Measurements from ENCODE around the gene APBB2.

Gene APBB2
- total RNA-seq: 0 reads per million in 2 donors

DNA sequence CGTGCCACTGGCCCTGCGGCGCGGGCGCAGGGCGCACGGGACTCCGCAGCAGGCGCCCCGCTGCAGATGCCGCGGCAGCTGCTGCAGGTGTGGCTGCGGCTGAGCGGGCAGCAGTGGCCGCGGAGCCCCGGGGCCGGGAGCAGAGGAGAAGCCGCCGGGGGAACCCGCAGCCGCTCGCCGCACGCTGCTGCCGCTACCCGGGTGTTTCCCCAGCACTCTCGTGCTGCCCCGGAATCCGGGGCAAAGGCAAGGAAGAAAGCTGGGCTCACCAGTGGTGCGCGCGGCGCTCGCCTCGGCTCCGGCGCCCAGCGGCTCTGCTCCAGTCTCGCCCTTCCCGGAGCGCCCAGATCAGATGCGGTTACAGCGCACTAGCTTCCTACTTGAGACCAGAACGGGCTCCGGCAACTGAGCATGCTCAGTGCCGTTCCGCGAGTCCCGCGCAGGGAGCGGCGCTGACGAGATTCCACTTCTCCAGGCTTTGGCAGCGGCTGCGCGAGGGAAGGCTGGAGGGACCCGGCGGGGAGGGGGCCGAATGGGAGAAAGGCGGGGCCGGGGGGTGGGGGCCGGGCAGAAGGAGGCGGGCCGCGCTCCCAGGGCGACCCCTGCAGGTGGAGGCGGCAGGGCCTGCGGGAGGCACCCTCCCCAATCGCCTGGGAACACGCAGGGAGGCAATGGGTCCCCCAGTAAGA is at the start of gene APBB2:
APBB2 (minus strand) TSS at position 407 of the 689 bp plus-strand sequence. CDS start 181,288 bp downstream, outside the sequence.
- DNase-seq: no peak

DNA sequence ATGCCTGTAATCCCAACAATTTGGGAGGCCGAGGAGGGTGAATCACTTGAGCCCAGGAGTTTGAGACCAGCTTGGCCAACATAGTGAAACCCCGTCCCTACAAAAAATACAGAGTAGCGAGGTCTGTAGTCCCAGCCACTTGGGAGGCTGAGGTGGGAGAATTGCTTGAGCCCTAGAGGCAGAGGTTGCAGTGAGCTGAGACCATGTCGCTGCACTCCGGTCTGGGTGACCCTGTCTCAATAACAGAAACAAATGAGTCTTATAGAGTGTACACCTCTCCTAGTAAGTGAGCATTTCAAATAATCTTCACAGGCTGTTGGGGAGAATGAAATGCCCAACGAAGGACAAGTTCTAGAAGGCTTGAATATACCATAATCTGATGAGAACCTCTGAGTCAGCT is 47.9 kb upstream of the APBB2 start:
- no peak for DNase-seq

DNA sequence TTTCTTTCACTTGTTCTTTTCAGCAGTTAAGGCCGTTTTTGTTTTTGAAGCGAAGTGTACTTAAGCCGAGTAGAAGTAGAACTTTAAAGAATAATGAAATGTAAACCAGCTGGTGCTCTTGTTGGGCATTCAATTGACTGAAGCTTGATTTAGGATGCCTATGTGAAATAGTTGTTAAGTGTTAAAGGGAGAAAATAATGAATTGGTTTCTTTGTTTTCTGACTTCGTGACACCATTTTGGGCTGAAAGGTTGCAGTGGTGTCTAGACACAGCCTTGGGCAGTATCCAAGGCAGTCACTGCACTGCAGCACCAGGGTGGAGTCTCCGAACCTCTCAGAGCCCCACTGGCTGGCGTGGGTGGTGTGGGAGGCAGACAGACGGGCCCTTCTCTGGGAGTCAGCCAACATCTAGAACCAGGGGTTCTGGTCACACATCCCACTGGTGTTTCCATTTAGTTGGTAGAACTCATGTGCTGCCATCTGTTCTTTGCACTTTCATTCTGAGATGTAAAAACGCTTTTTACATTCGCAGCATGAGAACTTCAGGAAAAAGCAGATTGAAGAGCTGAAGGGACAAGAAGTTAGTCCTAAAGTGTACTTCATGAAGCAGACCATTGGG is 45.9 kb upstream of the APBB2 start:
- DNase-seq: no peak

DNA sequence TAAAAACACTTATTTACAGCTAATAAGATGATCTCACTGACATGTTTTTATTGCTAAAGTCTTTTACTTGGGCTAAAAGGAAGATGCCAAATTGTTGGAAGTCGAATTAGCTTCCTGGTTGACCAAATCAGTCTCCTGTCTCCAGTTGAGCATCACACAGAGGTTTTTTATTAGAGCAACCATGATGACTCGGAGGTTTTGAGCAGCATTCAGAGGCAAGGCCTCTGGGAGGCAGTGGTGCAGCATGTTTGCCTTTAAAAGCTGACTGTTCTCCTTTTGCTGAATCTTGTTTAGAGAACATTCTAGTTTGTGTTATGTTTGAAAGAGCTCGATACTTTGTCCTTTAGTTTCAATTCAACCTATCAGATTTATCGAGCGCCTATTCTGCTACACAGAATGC is 44.4 kb upstream of the APBB2 start:
- no peak for DNase-seq

DNA sequence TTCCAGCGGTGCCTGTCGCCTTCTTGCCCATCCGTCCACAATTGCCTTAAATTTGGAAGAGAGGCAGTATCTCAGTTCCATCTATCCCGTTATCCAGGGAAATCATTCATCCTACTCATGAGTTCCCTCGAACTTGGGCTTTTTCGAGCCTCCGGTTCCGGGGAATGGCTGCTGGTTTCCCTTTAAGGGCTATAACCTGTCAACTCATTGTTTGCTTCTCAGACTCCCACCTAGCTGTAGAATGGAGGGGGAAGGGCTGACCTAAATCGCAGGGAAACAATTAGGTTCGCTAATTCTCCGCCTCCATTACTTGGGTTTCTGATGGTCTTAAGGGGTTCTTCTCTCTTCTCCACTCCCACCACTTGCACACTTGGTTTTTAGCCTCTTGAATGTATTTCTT is 43.6 kb upstream of the APBB2 start:
- no peak for DNase-seq

DNA sequence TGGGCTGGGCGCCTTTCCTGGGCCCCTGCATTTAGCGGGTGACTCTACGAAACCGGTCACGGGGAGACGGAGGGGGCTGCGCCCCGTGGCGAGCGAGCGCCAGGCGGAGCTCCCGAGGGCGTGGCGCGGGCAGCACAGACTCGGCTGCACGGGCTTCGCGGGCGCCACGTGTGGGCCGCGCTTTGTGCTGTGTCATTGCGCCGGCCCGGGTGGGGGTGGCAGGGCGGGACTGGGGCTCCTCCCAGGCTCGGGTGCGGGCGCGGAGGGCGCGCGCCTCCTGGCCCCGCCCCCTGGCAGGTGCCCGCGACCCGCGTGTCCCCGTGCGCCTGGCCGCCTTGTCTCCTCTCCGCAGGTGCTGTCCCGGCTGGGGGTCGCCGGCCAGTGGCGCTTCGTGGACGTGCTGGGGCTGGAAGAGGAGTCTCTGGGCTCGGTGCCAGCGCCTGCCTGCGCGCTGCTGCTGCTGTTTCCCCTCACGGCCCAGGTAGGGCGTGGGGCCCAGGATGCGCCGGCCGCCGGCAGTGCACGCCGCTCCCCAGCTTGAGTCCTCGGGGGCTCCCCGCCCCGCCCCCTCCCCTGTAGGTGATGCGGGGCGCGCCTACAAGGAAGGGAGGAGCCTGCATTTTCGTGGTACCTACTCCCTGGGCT is 43.0 kb upstream of the APBB2 start:
- DNase-seq: no peak

DNA sequence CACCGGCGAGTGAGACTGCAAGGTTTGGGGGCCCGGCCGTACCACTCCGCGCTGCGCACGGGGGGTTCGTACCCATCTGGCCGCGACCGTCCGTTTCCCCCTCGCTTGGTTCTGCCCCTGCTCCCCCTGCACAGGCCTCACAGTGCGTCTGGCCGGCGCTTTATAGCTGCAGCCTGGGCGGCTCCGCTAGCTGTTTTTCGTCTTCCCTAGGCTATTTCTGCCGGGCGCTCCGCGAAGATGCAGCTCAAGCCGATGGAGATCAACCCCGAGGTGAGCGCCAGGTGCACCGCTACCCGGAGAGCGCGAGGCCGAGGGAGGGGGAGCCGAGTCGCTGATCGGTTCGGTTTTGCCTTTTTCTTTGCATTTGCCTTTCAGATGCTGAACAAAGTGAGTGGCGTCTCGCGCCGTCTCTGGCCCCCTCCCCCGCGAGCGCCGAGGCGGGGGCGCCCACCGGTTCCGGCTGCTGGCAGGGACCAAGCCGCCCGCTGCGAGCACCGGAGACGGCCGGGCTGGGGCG is 42.5 kb upstream of the APBB2 start, which contains the start of gene UCHL1:
UCHL1 (plus strand) TSS at position 189 of the 517 bp plus-strand sequence; CDS start at position 238, 49 bp downstream.
- DNase-seq: no peak

DNA sequence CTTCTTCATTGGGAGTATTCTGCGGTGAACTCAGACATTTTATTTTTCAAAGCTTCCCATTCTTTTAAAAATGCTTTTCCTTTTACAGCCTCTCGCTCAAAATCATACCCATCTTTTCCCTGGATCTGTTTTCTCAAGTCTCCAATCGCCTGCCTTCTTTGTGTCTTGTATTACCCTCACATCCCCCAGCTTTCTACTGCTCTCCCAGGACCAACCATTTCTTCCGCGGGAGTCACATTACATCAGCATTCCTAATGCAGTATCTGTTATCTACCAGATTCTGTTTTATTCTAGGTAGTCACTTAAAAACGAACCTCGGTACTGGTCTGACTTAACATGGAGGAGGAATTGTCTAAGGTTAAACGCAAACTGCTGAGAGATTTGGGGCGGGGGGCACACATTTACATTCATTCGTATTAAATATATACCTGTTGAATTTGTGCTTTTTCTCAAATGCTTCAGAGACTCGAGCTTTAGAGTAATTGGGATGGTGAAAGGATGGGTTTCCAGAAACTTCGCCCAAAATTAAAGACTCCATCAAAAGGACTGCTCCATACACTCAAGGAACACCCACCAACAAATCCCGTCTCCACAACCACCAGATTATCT is 41.9 kb upstream of the APBB2 start:
- DNase-seq: no peak

DNA sequence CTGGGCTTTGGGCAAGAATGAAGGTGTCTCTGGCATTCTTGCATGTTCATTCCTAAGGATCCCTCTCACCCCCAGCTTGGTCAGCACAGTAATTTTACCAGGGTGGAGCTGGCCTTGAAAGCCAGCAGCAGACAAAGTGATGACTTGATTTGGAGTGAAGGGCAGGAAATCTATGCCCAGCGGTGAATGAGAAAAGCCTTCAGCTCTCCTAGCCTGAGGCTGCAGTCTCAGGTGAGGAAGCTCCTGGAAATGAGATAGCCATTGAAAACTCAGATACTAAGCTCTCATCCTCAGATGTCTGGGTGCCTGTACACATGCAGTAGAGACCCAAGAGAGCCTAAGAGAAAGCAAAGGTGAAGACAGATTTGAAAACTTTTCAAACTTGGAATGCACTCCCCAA is 31.6 kb upstream of the APBB2 start:
- no peak for DNase-seq

DNA sequence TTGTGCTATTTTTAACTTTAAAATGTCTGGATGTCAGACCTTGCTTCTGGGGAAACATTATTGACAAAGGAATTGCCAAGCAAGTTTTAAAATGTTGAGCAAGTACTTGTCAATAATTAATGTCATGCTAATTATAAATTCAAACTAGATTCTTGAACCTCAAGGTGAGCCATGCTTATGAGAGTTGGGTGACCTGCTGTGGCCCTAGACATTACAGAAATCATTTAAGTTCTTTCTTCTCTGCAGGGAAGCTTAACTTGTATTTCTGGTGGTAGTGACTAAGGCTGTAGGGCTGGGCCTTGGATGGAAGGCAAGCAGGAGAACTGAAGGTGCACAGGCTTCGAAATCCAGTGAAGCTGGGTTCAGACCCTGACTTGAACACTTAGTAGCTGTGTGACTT is 27.6 kb upstream of the APBB2 start:
- DNase-seq: no peak

DNA sequence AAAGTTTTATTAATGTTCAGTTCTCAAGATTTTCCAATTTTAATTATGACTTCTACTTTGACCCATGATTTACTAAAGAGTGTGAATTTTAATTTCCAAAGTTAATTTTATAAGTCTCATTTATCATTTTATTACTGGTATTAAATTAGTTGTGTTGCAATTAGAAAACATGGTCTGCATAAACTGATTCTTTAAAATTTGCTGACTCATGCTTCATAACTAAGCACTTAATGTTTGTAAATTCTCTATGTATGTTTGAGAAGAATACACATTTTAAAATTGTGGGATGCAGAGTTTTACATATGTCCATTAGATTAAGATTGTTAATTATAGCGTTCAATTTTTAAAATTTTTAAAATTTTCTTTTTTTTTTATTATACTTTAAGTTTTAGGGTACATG is 22.2 kb upstream of the APBB2 start:
- no peak for DNase-seq

DNA sequence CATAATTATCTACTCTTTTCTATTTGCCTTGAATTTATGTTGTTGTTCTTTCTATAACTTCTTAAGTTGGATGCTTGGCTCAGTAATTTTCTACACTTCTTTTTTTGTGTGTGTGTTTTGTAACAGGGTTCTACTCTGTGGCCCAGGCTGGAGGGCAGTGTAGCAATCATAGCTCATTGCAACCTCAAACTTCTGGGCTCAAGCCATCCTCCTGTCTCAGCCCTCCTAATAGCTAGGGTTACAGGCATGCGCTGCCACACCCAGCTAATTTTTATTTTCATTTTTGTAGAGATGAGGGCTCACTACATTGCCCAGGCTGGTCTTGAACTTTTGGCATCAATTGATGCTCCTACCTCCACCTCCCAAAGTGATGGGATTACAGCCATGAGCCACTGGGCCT is 21.7 kb upstream of the APBB2 start:
- no peak for DNase-seq

DNA sequence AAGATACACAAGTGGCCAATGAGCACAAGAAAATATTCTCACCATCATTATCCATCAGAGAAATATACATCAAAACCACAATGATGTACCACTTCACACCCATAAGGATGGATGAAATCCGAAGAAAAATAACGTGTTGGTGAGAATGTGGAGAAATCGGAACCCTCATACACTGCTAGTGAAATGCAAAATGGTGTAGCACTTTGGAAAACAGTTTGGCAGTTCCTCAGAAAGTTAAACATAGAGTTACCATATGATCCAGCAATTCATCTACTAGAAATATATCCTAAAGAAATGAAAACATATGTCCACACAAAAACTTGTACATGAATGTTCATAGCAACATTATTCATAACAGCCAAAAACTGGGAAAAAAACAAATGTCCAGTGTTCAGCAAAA is 18.5 kb upstream of the APBB2 start:
- DNase-seq: no peak

DNA sequence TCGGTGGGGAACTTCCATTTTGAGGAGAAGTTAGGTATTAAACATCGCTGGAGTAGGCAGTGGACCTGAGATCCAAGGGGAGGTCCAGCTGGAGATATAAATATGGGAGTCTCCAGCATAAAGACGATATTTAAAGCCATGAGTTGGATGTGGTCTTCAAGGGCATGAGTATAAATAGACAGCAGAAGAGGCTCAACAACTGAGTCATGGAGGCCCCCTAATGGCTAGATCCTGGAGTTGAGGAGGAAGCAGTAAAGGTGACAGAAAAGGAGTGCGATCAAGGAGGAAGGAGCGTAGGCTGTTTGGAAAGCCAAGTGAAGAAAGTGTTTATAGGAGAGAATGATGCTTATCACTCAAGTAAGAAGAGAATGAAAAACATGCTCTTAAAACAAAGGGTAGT is 18.1 kb upstream of the APBB2 start:
- DNase-seq: no peak

DNA sequence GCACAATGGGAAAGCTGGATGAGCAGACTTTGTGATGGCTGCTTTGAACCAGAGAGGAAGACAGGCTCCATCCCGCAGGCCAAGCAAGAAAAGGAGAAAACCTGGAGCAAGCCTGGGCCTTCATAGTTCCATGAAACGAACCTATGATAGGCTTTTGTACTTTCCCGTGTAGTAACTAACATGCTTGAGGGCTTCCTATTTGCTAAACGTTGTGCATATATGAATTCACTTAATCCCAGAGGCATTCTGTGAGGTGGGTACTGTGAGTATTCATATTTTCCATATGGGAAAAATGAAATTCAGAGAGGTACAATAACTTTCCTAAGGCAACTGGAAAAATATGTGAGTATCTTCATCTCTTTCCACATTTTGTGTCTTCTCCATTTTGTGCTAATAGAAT is 13.6 kb upstream of the APBB2 start:
- no peak for DNase-seq

DNA sequence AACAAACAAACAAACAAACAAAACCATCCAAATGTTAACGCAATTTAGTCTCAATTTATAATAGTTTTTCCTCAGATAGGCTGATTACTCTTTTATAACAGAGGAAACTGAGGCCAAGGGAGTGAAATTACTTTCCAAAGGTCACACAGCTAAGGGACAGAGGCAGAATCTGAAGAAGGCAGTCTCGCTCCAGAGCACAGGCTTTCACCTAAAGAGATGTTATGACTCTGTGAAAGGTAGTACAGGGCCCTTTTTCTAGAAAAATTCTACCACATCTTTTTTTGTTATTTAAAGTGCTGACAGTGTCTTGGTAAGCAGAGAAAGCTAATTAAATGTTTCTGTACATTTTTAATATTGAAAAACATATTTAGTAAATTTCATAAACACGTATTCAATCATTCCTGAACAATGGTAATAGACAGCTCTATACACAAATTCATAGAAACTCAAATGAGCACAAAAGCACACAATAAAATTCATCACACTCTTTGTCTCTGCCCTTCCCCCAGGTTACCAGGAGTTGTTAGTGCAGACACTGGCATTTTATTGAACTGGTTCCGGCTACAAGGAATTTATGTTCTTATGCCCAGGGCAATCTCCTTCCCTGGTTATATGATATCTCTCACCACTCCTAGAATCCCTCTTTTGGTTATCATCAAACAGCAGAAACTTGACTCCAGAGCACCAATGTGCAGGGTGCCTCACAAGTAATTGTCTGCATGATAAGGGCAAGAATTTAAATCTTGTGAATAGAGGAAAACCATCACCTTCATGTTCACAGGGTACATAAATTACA is 7.7 kb upstream of the APBB2 start:
- no peak for DNase-seq

DNA sequence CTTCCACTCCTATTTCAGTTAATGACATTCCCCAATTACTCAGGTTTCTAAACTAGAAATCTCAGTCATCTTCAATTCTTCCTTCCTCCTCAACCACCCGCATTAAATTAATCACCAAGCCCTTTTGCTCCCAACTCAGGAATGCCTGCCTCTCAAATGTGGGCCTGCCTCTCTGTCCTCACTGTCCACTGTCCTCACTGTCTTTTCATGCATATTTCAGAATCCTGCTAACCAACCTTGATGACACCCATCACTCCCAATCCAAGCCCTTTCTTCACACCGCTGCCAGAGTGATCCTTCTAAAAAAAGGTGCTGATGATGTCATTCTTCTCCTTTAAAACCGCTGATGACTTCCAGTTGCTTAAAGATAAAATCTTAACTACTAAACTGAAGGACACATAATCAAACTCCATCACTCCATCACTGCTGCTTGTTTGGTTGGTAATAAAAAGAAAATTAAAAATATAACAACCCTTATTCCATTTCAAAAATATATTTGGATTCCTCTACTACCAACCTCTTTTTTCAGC is 5.1 kb upstream of the APBB2 start:
- DNase-seq: no peak

DNA sequence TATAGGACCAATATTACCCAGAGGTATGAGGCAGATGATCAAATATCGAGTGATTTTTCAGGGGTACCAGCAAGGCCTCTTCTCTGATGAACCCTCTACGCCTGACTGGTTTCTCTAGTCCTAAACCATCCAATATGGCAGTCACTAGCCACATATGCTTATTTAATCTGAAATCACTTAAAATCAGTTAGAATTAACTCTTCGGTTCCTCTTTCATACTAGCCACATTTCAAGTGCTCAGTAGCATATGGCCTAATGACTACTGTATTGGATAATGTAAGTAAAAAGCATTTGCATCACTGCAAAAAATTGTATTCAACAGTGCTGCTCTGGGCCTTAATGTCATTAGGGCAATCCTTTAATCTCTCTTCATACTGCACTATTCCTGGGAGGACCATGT is 4.4 kb upstream of the APBB2 start:
- DNase-seq: no peak

DNA sequence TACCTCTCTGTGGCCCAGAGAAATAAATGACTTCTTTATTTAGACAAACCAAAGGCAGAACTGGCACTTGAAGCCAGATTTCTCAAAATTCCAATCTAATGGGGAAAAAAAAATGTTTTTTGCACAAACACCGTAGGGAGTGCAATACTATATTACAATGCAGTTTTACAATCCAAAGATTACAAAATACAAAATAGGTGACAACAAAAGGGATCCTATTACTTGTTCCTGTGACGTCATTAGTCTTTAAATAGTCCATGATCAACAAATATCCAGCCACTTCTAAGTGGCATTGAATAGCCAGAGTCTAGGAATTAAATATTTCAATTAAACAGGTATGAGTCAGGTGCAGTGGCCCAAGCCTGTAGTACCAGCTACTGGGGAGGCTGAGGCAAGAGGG is 3.0 kb upstream of the APBB2 start:
- no peak for DNase-seq

DNA sequence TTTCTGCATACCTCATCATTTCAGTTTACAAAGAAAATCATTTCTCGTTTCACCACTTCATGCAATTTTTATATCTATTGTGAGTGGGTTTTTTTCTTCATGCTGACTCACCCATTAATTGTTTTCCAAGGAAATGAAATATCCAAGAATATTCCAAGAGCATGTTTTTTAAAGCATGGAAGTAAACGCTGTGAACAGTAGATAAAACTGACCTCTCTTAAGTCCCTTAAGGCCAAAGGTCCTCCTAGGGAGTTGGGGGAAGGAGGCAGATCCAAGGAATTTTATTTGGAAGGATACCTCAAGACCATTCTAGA is 2.6 kb upstream of the APBB2 start:
- no peak for DNase-seq

DNA sequence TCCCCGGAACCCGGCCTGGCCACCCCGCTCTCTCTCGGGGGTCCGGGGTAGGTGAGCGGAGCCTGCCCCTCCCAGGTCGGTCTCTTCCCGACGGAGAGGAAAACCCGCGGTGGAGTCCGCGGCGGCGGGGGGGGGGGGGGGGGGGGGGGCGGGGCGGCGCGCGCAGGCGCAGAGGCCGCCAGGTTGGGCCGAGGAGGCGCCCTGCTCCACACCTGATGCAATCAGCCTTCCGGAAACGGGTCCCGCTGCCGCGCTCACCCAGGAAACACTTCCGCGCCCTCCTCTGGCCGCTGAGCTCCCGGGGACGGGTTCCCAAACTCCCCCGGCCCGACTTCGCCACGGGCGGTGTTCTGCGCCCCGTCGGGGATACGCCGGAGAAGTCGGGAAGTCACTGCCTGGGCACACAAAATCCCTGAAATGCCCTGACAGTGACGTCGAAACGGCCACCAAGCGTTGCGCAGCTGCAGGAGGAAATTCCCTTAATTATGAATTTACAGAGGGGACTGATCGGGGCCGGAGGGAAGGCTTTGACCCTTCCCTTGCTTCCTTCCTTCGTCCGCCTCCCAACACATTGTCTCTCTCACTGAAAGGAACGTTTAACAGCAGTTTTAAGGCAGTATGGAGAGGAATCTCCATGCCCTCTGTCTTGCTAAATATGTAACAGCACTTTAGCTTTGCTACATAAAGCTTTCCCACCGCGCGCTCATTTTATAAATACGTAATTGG is 2.1 kb upstream of the APBB2 start:
- no peak for DNase-seq

DNA sequence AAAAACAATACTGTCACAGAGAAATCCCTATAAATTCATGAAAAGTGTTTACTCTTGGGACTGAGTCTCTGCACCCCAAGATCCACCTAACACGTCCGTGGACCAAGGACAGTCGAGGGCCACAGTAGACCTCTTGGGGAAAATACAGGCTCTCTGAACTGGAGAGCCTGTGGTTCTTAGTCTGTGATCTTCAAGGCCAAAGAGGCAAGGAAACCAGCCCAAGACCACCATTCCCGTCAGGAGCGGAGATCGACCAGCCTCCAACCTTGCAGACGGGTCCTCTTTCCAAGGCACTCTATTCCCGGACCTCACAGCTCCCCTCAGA is 1.6 kb upstream of the APBB2 start:
- DNase-seq: no peak
